Loucy (cell line): Measurements from ENCODE around the gene PCBD1.

ENCODE experiments used
- CTCF ChIP-seq: fragments of 200-600 bp; sonication (generic); conservative IDR thresholded peaks from 2 replicates; pipeline ENCODE4 v1.5.1; 2014; ENCODE audit warnings: mild to moderate bottlenecking, antibody characterized with exemption, low read length
- EZH2phosphoT487 ChIP-seq: fragments of 200-600 bp; IDR thresholded peaks from 2 replicates; pipeline ENCODE4 v1.6.1; 2018; ENCODE audit warnings: antibody characterized with exemption, mild to moderate bottlenecking, moderate library complexity, borderline replicate concordance

GRCh38 chr10:70853038-70853437, 35.3 kb downstream of the PCBD1 start:
- TF ChIP-seq CTCF (no peak), EZH2phosphoT487 (no peak)
